Bronchial epithelial cell (primary cell): ENCODE measurements around the gene PARL. TPM values are rescaled to one million over a fixed set of nuclear protein-coding genes. Genes with fewer than 3 reads are reported as not detected.

Source experiments
- DNase-seq: peaks from one replicate; pipeline ENCODE4 v3.0.0-alpha.2; 2010; ENCODE audit warnings: low read depth
- FAIRE-seq: peaks from 2 replicates; lab custom pipeline; 2011; peaks lifted over from hg19 to GRCh38; lab: Jason Lieb, UNC
- H3K27me3 ChIP-seq: 2 replicates; pipeline ENCODE4 v1.5.1; 2011; ENCODE audit warnings: low read length; ENCODE audit not compliant: control insufficient read depth, insufficient read depth
- H3K36me3 ChIP-seq: 2 replicates; pipeline ENCODE4 v1.5.1; 2011; ENCODE audit warnings: low read length; ENCODE audit not compliant: control insufficient read depth, insufficient read depth
- H3K4me3 ChIP-seq: 2 replicates; pipeline ENCODE4 v1.5.1; 2011; ENCODE audit warnings: mild to moderate bottlenecking, low read depth, low read length, control low read depth
- CTCF ChIP-seq: IDR thresholded peaks from 2 replicates; pipeline ENCODE4 v1.5.1; 2011; ENCODE audit warnings: mild to moderate bottlenecking, moderate library complexity, low read length, control low read depth, inconsistent platforms; ENCODE audit not compliant: insufficient read depth, severe bottlenecking
- total RNA-seq: library from RNA; depleted of rRNA; stranded (reverse); fragments of >200 nt; gene quantifications from 2 replicates; pipeline ENCODE4 v1.2.1, GENCODE V29; 2014

The PARL gene
- total RNA-seq, 1 donor from 2014 or later = 75.6 TPM

GRCh38 chr3:183830187-183830586 is 54.5 kb downstream of the PARL start:
- H3K4me3 ChIP-seq = no peak overlapping the region
- H3K27me3 ChIP-seq = no peaks in the 10 kb centered on the region
- FAIRE-seq (no peak), DNase-seq (no peak)
- peaks cover 18% of the 10 kb centered on the region for H3K36me3 ChIP-seq
- no peak for TF ChIP-seq CTCF

DNA sequence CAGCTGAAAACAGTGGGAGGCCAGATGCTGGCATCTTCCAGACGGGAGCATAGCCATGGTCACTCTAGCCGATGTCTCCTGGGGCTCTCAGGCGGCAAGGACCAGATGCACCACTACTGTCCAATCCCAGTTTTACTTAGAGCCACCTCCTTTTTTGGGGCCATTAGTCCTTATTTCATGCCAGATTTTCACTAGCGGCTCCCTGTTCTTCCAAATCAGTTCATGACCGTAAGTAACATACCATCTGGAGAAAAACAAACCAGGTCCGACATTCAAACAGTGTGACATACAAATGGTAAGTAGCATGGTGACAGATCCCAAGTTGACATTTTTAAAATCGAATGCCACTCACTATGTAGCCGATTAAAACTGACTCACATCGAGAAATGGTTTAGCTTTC is 55.2 kb downstream of the PARL start:
- Histone ChIP-seq H3K27me3 (no peaks in the 10 kb centered on the region), H3K4me3 (no peak overlapping the region), H3K36me3 (peaks cover 18% of the 10 kb centered on the region)
- DNase-seq (no peak), FAIRE-seq (no peak)
- no peak for TF ChIP-seq CTCF

DNA sequence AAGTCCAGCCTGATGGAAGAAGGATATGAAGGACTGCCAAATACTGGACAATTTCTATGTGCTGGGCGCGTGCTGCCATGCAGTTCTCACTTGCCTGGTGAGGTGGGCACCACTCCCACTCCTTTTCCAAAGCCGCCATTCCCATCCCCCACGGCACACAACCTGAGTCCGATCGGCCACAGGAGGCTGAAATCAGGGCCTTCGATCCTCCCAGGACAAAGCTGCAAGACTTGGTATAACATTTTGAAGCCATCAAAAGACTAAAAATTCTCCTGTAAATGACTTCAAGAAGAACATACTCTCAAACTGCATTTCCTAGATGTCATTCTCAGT is 56.2 kb downstream of the PARL start:
- H3K36me3 ChIP-seq = peaks cover 14% of the 10 kb centered on the region
- FAIRE-seq (no peak), DNase-seq (no peak)
- no peak overlapping the region for H3K4me3 ChIP-seq
- TF ChIP-seq CTCF = no peak
- no peaks in the 10 kb centered on the region for H3K27me3 ChIP-seq

DNA sequence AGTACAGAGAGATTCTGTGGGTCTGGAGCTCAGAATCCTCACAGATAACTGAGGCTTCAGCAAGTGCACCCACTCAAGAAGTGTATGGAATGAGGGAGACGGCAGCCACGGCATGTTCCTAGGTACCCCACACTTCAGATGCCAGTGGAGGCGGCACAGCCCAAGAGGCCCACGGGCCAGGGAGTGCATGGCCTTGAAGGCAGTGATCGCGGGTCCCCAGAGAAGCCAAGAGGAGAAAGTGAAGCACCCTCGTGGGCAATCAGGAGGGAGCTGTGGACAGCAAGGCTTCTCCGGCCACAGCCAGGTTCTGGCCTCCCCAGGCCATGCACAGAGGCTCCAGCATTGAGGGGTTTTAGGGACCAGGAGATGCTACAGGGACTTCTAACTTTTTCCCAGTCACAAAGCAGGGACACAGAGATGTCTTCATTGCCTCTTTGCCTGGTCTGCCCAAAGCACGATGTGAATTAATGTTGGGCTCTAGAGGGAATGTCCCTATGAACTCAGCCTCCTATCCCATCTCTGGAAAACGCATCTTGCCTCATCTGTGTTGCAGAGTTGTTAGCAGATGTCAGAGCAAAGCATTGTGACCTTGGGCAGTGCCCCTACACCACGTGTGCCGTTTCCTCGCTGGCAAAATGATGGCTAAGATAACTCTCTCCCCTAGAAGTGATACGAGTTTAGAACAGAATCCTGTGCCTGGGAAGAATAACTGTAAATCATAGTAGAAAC is 56.7 kb downstream of the PARL start:
- Histone ChIP-seq H3K36me3 (peaks cover 10% of the 10 kb centered on the region), H3K4me3 (no peak overlapping the region), H3K27me3 (no peaks in the 10 kb centered on the region)
- peak; percentile 79 for FAIRE-seq
- no peak for TF ChIP-seq CTCF
- no peak for DNase-seq

- Histone ChIP-seq H3K4me3 (no peak overlapping the region), H3K27me3 (no peaks in the 10 kb centered on the region), H3K36me3 (peaks cover 5% of the 10 kb centered on the region)
- TF ChIP-seq CTCF = no peak
- FAIRE-seq (no peak), DNase-seq (peak; percentile 48)
These were observed 58.0 kb downstream of the PARL start for GRCh38 chr3:183826448-183827250.
